Liver (tissue), 3 donors: ENCODE results near the gene AFMID.

ENCODE experiments used
- CTCF ChIP-seq: fragments of 150-350 bp; IDR thresholded peaks from 2 replicates; pipeline ENCODE4 v1.5.1; 2017; ENCODE audit warnings: improper control_type of control experiment, low read depth, low read length; ENCODE audit not compliant: missing input control
- FOXA1 ChIP-seq: IDR thresholded peaks from 2 replicates; pipeline ENCODE4 v1.6.1; 2016; ENCODE audit warnings: antibody characterized with exemption
- JUND ChIP-seq, 2 donors: IDR thresholded peaks; 2 replicates each; pipeline ENCODE4 v1.6.1; 2016; ENCODE audit warnings: antibody characterized with exemption in 2 of 2
- MAX ChIP-seq: IDR thresholded peaks from 2 replicates; pipeline ENCODE4 v1.6.1; 2016; ENCODE audit warnings: antibody characterized with exemption
- RAD21 ChIP-seq, 2 donors: IDR thresholded peaks; 2 replicates each; pipeline ENCODE4 v1.6.1; 2016; ENCODE audit warnings: antibody characterized with exemption in 2 of 2, mild to moderate bottlenecking in 2 of 2
- REST ChIP-seq: IDR thresholded peaks from 2 replicates; pipeline ENCODE4 v1.6.1; 2016; ENCODE audit warnings: antibody characterized with exemption, mild to moderate bottlenecking
- YY1 ChIP-seq: IDR thresholded peaks from 2 replicates; pipeline ENCODE4 v1.6.1; 2016; ENCODE audit warnings: antibody characterized with exemption, mild to moderate bottlenecking
- ZBTB33 ChIP-seq: IDR thresholded peaks from 2 replicates; pipeline ENCODE4 v1.6.1; 2016; ENCODE audit warnings: antibody characterized with exemption
- donor health status: healthy.
- donor health status: healthy.

GRCh38 chr17:78138204-78139060 lies 48.7 kb upstream of the AFMID start:
- no peak for TF ChIP-seq CTCF
- no peak for TF ChIP-seq MAX
- no peak for TF ChIP-seq FOXA1
- no peak for TF ChIP-seq RAD21 (IDR thresholded peaks at IDR 0.05)
- TF ChIP-seq ZBTB33: no peak
- TF ChIP-seq YY1: no peak
- TF ChIP-seq JUND (IDR thresholded peaks at IDR 0.05): no peak
- no peak for TF ChIP-seq REST
